Measurements from ENCODE around the gene VWC2. TPM values are rescaled to one million over a fixed set of nuclear protein-coding genes. Genes with fewer than 3 reads are reported as not detected.

The VWC2 gene
- total and polyA plus RNA-seq, 9 donors: 0.03 to 0.20 (median 0.08) TPM

- no peak overlapping the region for H3K27ac ChIP-seq (ENCODE audit: low read length)
- H3K4me1 ChIP-seq (ENCODE audit: control insufficient read depth, insufficient read depth, low read length): no peaks in the 10 kb centered on the region
- no peaks in the 10 kb centered on the region for H3K27me3 ChIP-seq (ENCODE audit: control insufficient read depth, insufficient read depth, low read length)
- WGBS (ENCODE audit: insufficient coverage): no CpG with 5 or more reads among the region's 1 CpG
- no peaks in the 10 kb centered on the region for H3K36me3 ChIP-seq (ENCODE audit: control insufficient read depth, insufficient read depth, low read length)
- H3K4me3 ChIP-seq (ENCODE audit: low read length): no peak overlapping the region
- no peak for DNase-seq
- H3K9me3 ChIP-seq (replicated peaks; ENCODE audit: control insufficient read depth, low read depth, low read length): no peaks in the 10 kb centered on the region
These were observed 101.9 kb downstream of the VWC2 start for GRCh38 chr7:49875336-49875735.

GRCh38 chr7:49876202-49876601 lies 102.8 kb downstream of the VWC2 start:
- DNase-seq: no peak
- no peak overlapping the region for H3K27ac ChIP-seq (ENCODE audit: low read length)
- no CpG with 5 or more reads among the region's 3 CpGs for WGBS (ENCODE audit: insufficient coverage)
- no peak overlapping the region for H3K4me3 ChIP-seq (ENCODE audit: low read length)
- no peaks in the 10 kb centered on the region for H3K27me3 ChIP-seq (ENCODE audit: control insufficient read depth, insufficient read depth, low read length)
- H3K4me1 ChIP-seq (ENCODE audit: control insufficient read depth, insufficient read depth, low read length): no peaks in the 10 kb centered on the region
- no peaks in the 10 kb centered on the region for H3K9me3 ChIP-seq (replicated peaks; ENCODE audit: control insufficient read depth, low read depth, low read length)
- no peaks in the 10 kb centered on the region for H3K36me3 ChIP-seq (ENCODE audit: control insufficient read depth, insufficient read depth, low read length)

- H3K27ac ChIP-seq (ENCODE audit: low read length): no peak overlapping the region
These were observed 104.7 kb downstream of the VWC2 start for GRCh38 chr7:49878089-49878488.

GRCh38 chr7:49878627-49879026 lies 105.2 kb downstream of the VWC2 start:
- no peaks in the 10 kb centered on the region for H3K4me1 ChIP-seq (ENCODE audit: control insufficient read depth, insufficient read depth, low read length)

More at GRCh38 chr7:49878089-49878488, 104.7 kb downstream of the VWC2 start:
- no peak for DNase-seq
- H3K36me3 ChIP-seq (ENCODE audit: control insufficient read depth, insufficient read depth, low read length): no peaks in the 10 kb centered on the region
- no CpG with 5 or more reads among the region's 2 CpGs for WGBS (ENCODE audit: insufficient coverage)
- no peaks in the 10 kb centered on the region for H3K9me3 ChIP-seq (replicated peaks; ENCODE audit: control insufficient read depth, low read depth, low read length)
- H3K4me1 ChIP-seq (ENCODE audit: control insufficient read depth, insufficient read depth, low read length): no peaks in the 10 kb centered on the region
- H3K27me3 ChIP-seq (ENCODE audit: control insufficient read depth, insufficient read depth, low read length): no peaks in the 10 kb centered on the region
- H3K4me3 ChIP-seq (ENCODE audit: low read length): no peak overlapping the region

GRCh38 chr7:49883933-49884332 lies 110.5 kb downstream of the VWC2 start:
- no peak overlapping the region for H3K27ac ChIP-seq (ENCODE audit: low read length)

More at GRCh38 chr7:49878627-49879026, 105.2 kb downstream of the VWC2 start:
- no peaks in the 10 kb centered on the region for H3K27me3 ChIP-seq (ENCODE audit: control insufficient read depth, insufficient read depth, low read length)
- 40% methylated on average over 2 of the region's 3 CpGs for WGBS (ENCODE audit: insufficient coverage)
- H3K27ac ChIP-seq (ENCODE audit: low read length): no peak overlapping the region
- H3K36me3 ChIP-seq (ENCODE audit: control insufficient read depth, insufficient read depth, low read length): no peaks in the 10 kb centered on the region
- no peak for DNase-seq
- no peaks in the 10 kb centered on the region for H3K9me3 ChIP-seq (replicated peaks; ENCODE audit: control insufficient read depth, low read depth, low read length)
- no peak overlapping the region for H3K4me3 ChIP-seq (ENCODE audit: low read length)

GRCh38 chr7:49885593-49886285 lies 112.3 kb downstream of the VWC2 start:
- no peak overlapping the region for H3K27ac ChIP-seq (ENCODE audit: low read length)
- no peaks in the 10 kb centered on the region for H3K9me3 ChIP-seq (replicated peaks; ENCODE audit: control insufficient read depth, low read depth, low read length)
- WGBS (ENCODE audit: insufficient coverage): 65% methylated on average over 11 of the region's 11 CpGs
- H3K27me3 ChIP-seq (ENCODE audit: control insufficient read depth, insufficient read depth, low read length): no peaks in the 10 kb centered on the region
- H3K4me1 ChIP-seq (ENCODE audit: control insufficient read depth, insufficient read depth, low read length): no peaks in the 10 kb centered on the region
- H3K4me3 ChIP-seq (ENCODE audit: low read length): no peak overlapping the region
- no peak for DNase-seq
- H3K36me3 ChIP-seq (ENCODE audit: control insufficient read depth, insufficient read depth, low read length): no peaks in the 10 kb centered on the region

More at GRCh38 chr7:49883933-49884332, 110.5 kb downstream of the VWC2 start:
- H3K4me1 ChIP-seq (ENCODE audit: control insufficient read depth, insufficient read depth, low read length): no peaks in the 10 kb centered on the region
- WGBS (ENCODE audit: insufficient coverage): no CpG with 5 or more reads among the region's 1 CpG
- no peak for DNase-seq
- H3K27me3 ChIP-seq (ENCODE audit: control insufficient read depth, insufficient read depth, low read length): no peaks in the 10 kb centered on the region
- H3K4me3 ChIP-seq (ENCODE audit: low read length): no peak overlapping the region
- no peaks in the 10 kb centered on the region for H3K9me3 ChIP-seq (replicated peaks; ENCODE audit: control insufficient read depth, low read depth, low read length)
- no peaks in the 10 kb centered on the region for H3K36me3 ChIP-seq (ENCODE audit: control insufficient read depth, insufficient read depth, low read length)

- DNase-seq: no peak
- peaks cover 3% of the 10 kb centered on the region for H3K9me3 ChIP-seq (replicated peaks; ENCODE audit: control insufficient read depth, low read depth, low read length)
- no peaks in the 10 kb centered on the region for H3K27me3 ChIP-seq (ENCODE audit: control insufficient read depth, insufficient read depth, low read length)
- no peaks in the 10 kb centered on the region for H3K36me3 ChIP-seq (ENCODE audit: control insufficient read depth, insufficient read depth, low read length)
- H3K4me3 ChIP-seq (ENCODE audit: low read length): no peak overlapping the region
- H3K4me1 ChIP-seq (ENCODE audit: control insufficient read depth, insufficient read depth, low read length): no peaks in the 10 kb centered on the region
- H3K27ac ChIP-seq (ENCODE audit: low read length): no peak overlapping the region
- no CpG with 5 or more reads among the region's 2 CpGs for WGBS (ENCODE audit: insufficient coverage)
These were observed 119.0 kb downstream of the VWC2 start for GRCh38 chr7:49892481-49892880.

- DNase-seq: peak; percentile 4
- Histone ChIP-seq H3K36me3 (ENCODE audit: control insufficient read depth, insufficient read depth, low read length) (no peaks in the 10 kb centered on the region), H3K4me3 (ENCODE audit: low read length) (no peak overlapping the region), H3K27ac (ENCODE audit: low read length) (no peak overlapping the region), H3K9me3 (replicated peaks; ENCODE audit: control insufficient read depth, low read depth, low read length) (peaks cover 3% of the 10 kb centered on the region), H3K4me1 (ENCODE audit: control insufficient read depth, insufficient read depth, low read length) (no peaks in the 10 kb centered on the region), H3K27me3 (ENCODE audit: control insufficient read depth, insufficient read depth, low read length) (no peaks in the 10 kb centered on the region)
- WGBS (ENCODE audit: insufficient coverage): 46% methylated on average over 2 of the region's 4 CpGs
These were observed 119.7 kb downstream of the VWC2 start for GRCh38 chr7:49893131-49893530.

- Histone ChIP-seq H3K27ac (ENCODE audit: low read length) (no peak overlapping the region), H3K9me3 (replicated peaks; ENCODE audit: control insufficient read depth, low read depth, low read length) (peaks cover 3% of the 10 kb centered on the region), H3K4me3 (ENCODE audit: low read length) (no peak overlapping the region), H3K4me1 (ENCODE audit: control insufficient read depth, insufficient read depth, low read length) (no peaks in the 10 kb centered on the region), H3K27me3 (ENCODE audit: control insufficient read depth, insufficient read depth, low read length) (no peaks in the 10 kb centered on the region), H3K36me3 (ENCODE audit: control insufficient read depth, insufficient read depth, low read length) (no peaks in the 10 kb centered on the region)
- no peak for DNase-seq
- 78% methylated on average over 4 of the region's 4 CpGs for WGBS (ENCODE audit: insufficient coverage)
These were observed 121.1 kb downstream of the VWC2 start for GRCh38 chr7:49894543-49894942.

GRCh38 chr7:49911909-49912308 lies 138.5 kb downstream of the VWC2 start:
- H3K27me3 ChIP-seq (ENCODE audit: control insufficient read depth, insufficient read depth, low read length): no peaks in the 10 kb centered on the region
- H3K9me3 ChIP-seq (replicated peaks; ENCODE audit: control insufficient read depth, low read depth, low read length): no peaks in the 10 kb centered on the region
- H3K36me3 ChIP-seq (ENCODE audit: control insufficient read depth, insufficient read depth, low read length): no peaks in the 10 kb centered on the region
- H3K27ac ChIP-seq (ENCODE audit: low read length): no peak overlapping the region
- H3K4me3 ChIP-seq (ENCODE audit: low read length): no peak overlapping the region
- DNase-seq: peak; percentile 30
- no peaks in the 10 kb centered on the region for H3K4me1 ChIP-seq (ENCODE audit: control insufficient read depth, insufficient read depth, low read length)
- WGBS (ENCODE audit: insufficient coverage): 67% methylated on average over 1 of the region's 8 CpGs

- Histone ChIP-seq H3K9me3 (replicated peaks; ENCODE audit: control insufficient read depth, low read depth, low read length) (peaks cover 16% of the 10 kb centered on the region), H3K27me3 (ENCODE audit: control insufficient read depth, insufficient read depth, low read length) (no peaks in the 10 kb centered on the region), H3K4me3 (ENCODE audit: low read length) (no peak overlapping the region), H3K4me1 (ENCODE audit: control insufficient read depth, insufficient read depth, low read length) (no peaks in the 10 kb centered on the region), H3K36me3 (ENCODE audit: control insufficient read depth, insufficient read depth, low read length) (no peaks in the 10 kb centered on the region), H3K27ac (ENCODE audit: low read length) (no peak overlapping the region)
- no peak for DNase-seq
- WGBS (ENCODE audit: insufficient coverage): 87% methylated on average over 5 of the region's 6 CpGs
These were observed 153.3 kb downstream of the VWC2 start for GRCh38 chr7:49926720-49927119.

Data from muscle of leg (tissue), 11 donors.